Measurements from ENCODE around the gene HBB.

Gene HBB

DNA sequence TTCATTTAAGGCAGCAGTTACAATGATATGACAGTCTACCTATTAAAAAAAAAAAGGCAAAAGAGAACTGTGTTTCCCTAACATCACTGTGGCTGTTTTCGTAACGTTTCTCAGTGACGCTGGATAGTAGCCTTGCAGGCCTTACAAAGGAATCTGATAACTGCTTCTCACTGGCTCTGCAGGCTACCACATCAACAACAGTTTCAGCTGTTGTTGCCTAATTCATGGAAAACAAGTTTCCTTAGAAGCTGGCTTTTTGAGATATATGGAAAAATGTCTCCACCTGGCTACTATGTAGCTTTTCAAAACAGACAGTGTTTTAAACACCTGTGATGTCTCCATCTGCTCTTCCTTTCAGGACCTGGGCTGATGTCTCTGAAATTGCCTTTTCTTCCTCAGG lies 30.1 kb downstream of the HBB start:
- POLR2A ChIA-PET = no interaction called here
- TF ChIP-seq, protein P1, sequence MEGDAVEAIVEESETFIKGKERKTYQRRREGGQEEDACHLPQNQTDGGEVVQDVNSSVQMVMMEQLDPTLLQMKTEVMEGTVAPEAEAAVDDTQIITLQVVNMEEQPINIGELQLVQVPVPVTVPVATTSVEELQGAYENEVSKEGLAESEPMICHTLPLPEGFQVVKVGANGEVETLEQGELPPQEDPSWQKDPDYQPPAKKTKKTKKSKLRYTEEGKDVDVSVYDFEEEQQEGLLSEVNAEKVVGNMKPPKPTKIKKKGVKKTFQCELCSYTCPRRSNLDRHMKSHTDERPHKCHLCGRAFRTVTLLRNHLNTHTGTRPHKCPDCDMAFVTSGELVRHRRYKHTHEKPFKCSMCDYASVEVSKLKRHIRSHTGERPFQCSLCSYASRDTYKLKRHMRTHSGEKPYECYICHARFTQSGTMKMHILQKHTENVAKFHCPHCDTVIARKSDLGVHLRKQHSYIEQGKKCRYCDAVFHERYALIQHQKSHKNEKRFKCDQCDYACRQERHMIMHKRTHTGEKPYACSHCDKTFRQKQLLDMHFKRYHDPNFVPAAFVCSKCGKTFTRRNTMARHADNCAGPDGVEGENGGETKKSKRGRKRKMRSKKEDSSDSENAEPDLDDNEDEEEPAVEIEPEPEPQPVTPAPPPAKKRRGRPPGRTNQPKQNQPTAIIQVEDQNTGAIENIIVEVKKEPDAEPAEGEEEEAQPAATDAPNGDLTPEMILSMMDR (IDR thresholded peaks at IDR 0.05; ENCODE audit: control extremely low read depth, extremely low read depth, low read depth, missing control alignments) = no peak
- CTCF ChIA-PET = interaction anchor here (1.0 kb wide), 1 partner anchor 174 kb away, joined by 3 read pairs; no protein-coding TSS in a partner anchor
- DNase-seq (ENCODE audit: extremely low spot score) = no peak

DNA sequence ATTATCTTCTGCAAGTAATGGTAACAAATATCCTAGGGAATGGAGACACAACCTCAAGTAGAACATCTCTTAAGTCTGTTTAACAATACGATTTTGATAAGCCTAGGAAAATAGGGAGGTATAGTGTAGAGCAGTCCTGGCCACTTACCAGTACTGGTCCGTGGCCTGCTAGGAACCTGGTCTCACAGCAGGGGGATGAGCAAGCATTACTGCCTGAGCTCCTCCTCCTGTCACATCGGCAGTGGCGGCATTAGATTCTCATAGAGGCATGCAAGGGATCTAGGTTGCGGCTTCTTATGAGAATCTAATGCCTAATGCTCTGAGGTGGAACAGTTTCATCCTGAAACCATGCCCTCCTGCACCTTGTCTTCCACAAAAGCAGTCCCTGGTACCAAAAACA lies 30.8 kb downstream of the HBB start:
- TF ChIP-seq, protein P1 (IDR thresholded peaks at IDR 0.05; ENCODE audit: control extremely low read depth, extremely low read depth, low read depth, missing control alignments) = no peak
- ChIA-PET POLR2A (no interaction called here), CTCF (no interaction called here)
- DNase-seq (ENCODE audit: extremely low spot score) = no peak

DNA sequence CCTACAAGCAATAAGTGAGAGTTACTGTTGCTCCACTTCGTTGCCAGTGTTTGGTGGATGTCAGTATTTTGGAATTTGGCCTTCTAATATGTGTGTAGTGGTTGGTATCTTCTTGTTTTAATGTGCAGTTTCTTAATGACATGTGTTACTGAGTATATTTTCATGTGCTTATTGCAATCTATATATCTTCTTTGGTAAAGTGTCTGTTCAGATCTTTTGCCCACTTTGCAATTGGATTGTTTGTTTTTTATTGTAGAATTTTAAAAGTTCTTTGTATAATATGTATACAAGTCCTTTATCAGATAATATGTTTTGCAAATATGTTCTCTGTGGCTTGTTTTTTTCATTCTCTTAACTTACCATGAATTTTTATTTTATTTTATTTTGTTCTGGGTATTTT lies 34.1 kb downstream of the HBB start:
- no peak for DNase-seq (ENCODE audit: extremely low spot score)
- ChIA-PET POLR2A (no interaction called here), CTCF (no interaction called here)
- TF ChIP-seq, protein P1 (IDR thresholded peaks at IDR 0.05; ENCODE audit: control extremely low read depth, extremely low read depth, low read depth, missing control alignments) = no peak

DNA sequence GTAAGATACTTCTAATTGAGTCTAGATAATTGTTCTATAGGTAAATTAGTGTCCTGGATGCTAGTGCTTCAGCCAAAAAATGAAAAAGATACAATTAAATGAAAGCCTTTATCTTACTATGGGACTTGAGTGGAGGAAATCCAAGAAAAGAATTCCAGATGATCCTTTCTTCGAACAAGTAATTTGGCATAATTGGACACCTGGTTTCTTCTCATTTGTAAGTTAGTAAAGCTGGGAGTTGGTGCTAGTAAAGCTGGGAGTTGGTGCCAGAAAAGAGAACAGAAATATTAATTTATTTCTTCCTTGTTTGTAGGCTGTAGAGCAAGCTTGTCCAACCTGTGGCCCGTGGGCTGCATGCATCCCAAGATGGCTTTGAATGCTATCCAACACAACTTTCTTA lies 38.7 kb downstream of the HBB start:
- POLR2A ChIA-PET = no interaction called here
- TF ChIP-seq, protein P1 (IDR thresholded peaks at IDR 0.05; ENCODE audit: control extremely low read depth, extremely low read depth, low read depth, missing control alignments) = no peak
- CTCF ChIA-PET = interaction anchor here (1.0 to 1.6 kb wide), 2 partner anchors 13 to 15 kb away, joined by 3 read pairs; no protein-coding TSS in a partner anchor
- DNase-seq (ENCODE audit: extremely low spot score) = no peak

DNA sequence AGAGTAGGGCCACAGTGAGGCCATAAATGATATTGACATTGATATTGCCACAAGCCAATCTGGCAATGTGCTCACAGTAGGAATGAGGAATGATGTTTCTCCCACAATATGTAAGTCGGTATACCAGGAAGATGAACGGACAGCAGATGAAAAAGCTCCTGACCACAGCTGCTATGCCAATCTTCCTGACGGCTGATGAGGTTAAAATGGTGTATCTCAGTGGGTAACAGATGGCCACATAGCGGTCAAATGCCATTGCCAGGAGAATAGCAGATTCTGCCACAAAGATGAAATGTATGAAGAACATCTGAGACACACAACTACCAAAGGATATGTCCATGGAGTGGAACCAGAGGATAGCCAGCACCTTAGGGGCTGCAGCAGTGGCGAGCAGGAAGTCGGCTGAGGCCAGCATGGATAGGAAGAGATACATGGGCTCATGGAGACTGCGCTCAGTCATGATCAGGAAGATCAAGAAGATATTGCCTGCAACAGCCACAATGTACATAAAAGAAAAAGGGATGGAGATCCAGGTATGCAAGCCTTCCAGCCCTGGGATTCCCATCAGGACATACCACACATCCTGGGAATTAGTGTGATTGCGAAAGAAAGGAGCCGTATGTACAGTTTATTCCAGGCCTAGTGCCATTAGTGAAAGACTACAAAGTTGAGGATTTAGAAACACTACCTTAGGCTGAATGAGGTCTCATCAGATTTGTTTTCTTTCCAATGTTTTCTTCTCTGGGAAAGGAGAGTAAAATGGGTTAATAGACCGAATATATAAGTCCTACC lies 48.6 kb downstream of the HBB start:
- CTCF ChIA-PET = no interaction called here
- POLR2A ChIA-PET = no interaction called here
- TF ChIP-seq, protein P1 (IDR thresholded peaks at IDR 0.05; ENCODE audit: control extremely low read depth, extremely low read depth, low read depth, missing control alignments) = no peak
- no peak for DNase-seq (ENCODE audit: extremely low spot score)
